ENCODE measurements around the gene RFT1.
A peak's percentile ranks its signal among the peaks of the same experiment; 100 is the strongest.

Gene RFT1

GRCh38 chr3:53167418-53168174 lies 37.4 kb upstream of the RFT1 start:
- TF ChIP-seq CTCF (IDR thresholded peaks at IDR 0.05; ENCODE audit: insufficient read depth, low read length, poor library complexity, severe bottlenecking) (no peak), EZH2phosphoT487 (conservative IDR thresholded peaks at IDR 0.05; ENCODE audit: low read length) (no peak)
- peak overlapping the region; percentile 25 for H3K4me3 ChIP-seq (ENCODE audit: insufficient read depth, low read length, poor library complexity, severe bottlenecking)
- H3K4me2 ChIP-seq (ENCODE audit: low read depth, low read length, poor library complexity, severe bottlenecking): peak overlapping the region; percentile 78
- H3K9me2 ChIP-seq (replicated peaks; ENCODE audit: insufficient read depth, low read length): no peaks in the 10 kb centered on the region
- no peaks in the 10 kb centered on the region for H3K36me3 ChIP-seq (ENCODE audit: low read length)
- H3K27ac ChIP-seq (ENCODE audit: low read depth, low read length): peak overlapping the region; percentile 94
- H3K9me3 ChIP-seq (ENCODE audit: insufficient read depth, low read length): no peaks in the 10 kb centered on the region
- peaks cover 3% of the 10 kb centered on the region; the same call in 1 of the 2 replicates for H4K20me1 ChIP-seq (ENCODE audit: low read depth, low read length)
- H2AFZ ChIP-seq (ENCODE audit: low read depth, low read length, severe bottlenecking): no peak overlapping the region
- H3K79me2 ChIP-seq (ENCODE audit: insufficient read depth, low read length): peaks cover 91% of the 10 kb centered on the region
- peaks cover 71% of the 10 kb centered on the region for H3F3A ChIP-seq (ENCODE audit: insufficient read depth)
- peak overlapping the region; percentile 53 for H3K9ac ChIP-seq (ENCODE audit: low read length)
- H3K27me3 ChIP-seq (ENCODE audit: low read length): no peaks in the 10 kb centered on the region

GRCh38 chr3:53166781-53167291 lies 36.6 kb upstream of the RFT1 start:
- no peak for TF ChIP-seq EZH2phosphoT487 (conservative IDR thresholded peaks at IDR 0.05; ENCODE audit: low read length)
- no peak for TF ChIP-seq CTCF (IDR thresholded peaks at IDR 0.05; ENCODE audit: insufficient read depth, low read length, poor library complexity, severe bottlenecking)
- Histone ChIP-seq H3K9me2 (replicated peaks; ENCODE audit: insufficient read depth, low read length) (no peaks in the 10 kb centered on the region), H3K27me3 (ENCODE audit: low read length) (no peaks in the 10 kb centered on the region), H2AFZ (ENCODE audit: low read depth, low read length, severe bottlenecking) (no peak overlapping the region), H3K9me3 (ENCODE audit: insufficient read depth, low read length) (no peaks in the 10 kb centered on the region), H3F3A (ENCODE audit: insufficient read depth) (peaks cover 67% of the 10 kb centered on the region), H3K9ac (ENCODE audit: low read length) (peak overlapping the region; percentile 53), H4K20me1 (ENCODE audit: low read depth, low read length) (peaks cover 3% of the 10 kb centered on the region; the same call in 1 of the 2 replicates), H3K79me2 (ENCODE audit: insufficient read depth, low read length) (peaks cover 98% of the 10 kb centered on the region), H3K27ac (ENCODE audit: low read depth, low read length) (peak overlapping the region; percentile 94), H3K4me2 (ENCODE audit: low read depth, low read length, poor library complexity, severe bottlenecking) (peak overlapping the region; percentile 78), H3K36me3 (ENCODE audit: low read length) (no peaks in the 10 kb centered on the region), H3K4me3 (ENCODE audit: insufficient read depth, low read length, poor library complexity, severe bottlenecking) (peak overlapping the region; percentile 25)

GRCh38 chr3:53166206-53166605 lies 36.0 kb upstream of the RFT1 start:
- H3K79me2 ChIP-seq (ENCODE audit: insufficient read depth, low read length): peaks cover 96% of the 10 kb centered on the region
- H3F3A ChIP-seq (ENCODE audit: insufficient read depth): peaks cover 61% of the 10 kb centered on the region
- H3K4me3 ChIP-seq (ENCODE audit: insufficient read depth, low read length, poor library complexity, severe bottlenecking): no peak overlapping the region
- H4K20me1 ChIP-seq (ENCODE audit: low read depth, low read length): peaks cover 3% of the 10 kb centered on the region; the same call in 1 of the 2 replicates
- TF ChIP-seq CTCF (IDR thresholded peaks at IDR 0.05; ENCODE audit: insufficient read depth, low read length, poor library complexity, severe bottlenecking): no peak
- TF ChIP-seq EZH2phosphoT487 (conservative IDR thresholded peaks at IDR 0.05; ENCODE audit: low read length): no peak
- H3K36me3 ChIP-seq (ENCODE audit: low read length): no peaks in the 10 kb centered on the region
- no peak overlapping the region for H2AFZ ChIP-seq (ENCODE audit: low read depth, low read length, severe bottlenecking)
- peak overlapping the region; percentile 53 for H3K9ac ChIP-seq (ENCODE audit: low read length)
- H3K27ac ChIP-seq (ENCODE audit: low read depth, low read length): peak overlapping the region; percentile 94
- no peaks in the 10 kb centered on the region for H3K9me2 ChIP-seq (replicated peaks; ENCODE audit: insufficient read depth, low read length)
- H3K27me3 ChIP-seq (ENCODE audit: low read length): no peaks in the 10 kb centered on the region
- peak overlapping the region; percentile 78 for H3K4me2 ChIP-seq (ENCODE audit: low read depth, low read length, poor library complexity, severe bottlenecking)
- no peaks in the 10 kb centered on the region for H3K9me3 ChIP-seq (ENCODE audit: insufficient read depth, low read length)
